AG04450 (cell line): ENCODE results near the gene SLC23A2. TPM values are rescaled to one million over a fixed set of nuclear protein-coding genes. Genes with fewer than 3 reads are reported as not detected.

Experiments
- CTCF ChIA-PET: fragments of 300-600, 350-600 bp; formaldehyde crosslinking; extraction: SDS; loops from one replicate; lab custom pipeline; 2022; ENCODE audit warnings: antibody characterized with exemption, inconsistent platforms; lab: Charles Lee
- POLR2A ChIA-PET: fragments of 350-600 bp; formaldehyde crosslinking; extraction: SDS; loops from one replicate; lab custom pipeline; 2021; ENCODE audit warnings: antibody characterized with exemption, inconsistent platforms; lab: Yijun Ruan, JAX
- DNase-seq: peaks from one replicate; pipeline ENCODE4 v3.0.0-alpha.2; 2011; ENCODE audit warnings: low read depth, low spot score
- H3K27ac ChIP-seq: one replicate; pipeline ENCODE4 v1.5.1; 2012; ENCODE audit warnings: low read depth, low read length, control low read depth
- H3K27me3 ChIP-seq: one replicate; pipeline ENCODE4 v1.6.0; 2012; ENCODE audit warnings: low read length; ENCODE audit not compliant: control insufficient read depth, insufficient read depth
- H3K4me3 ChIP-seq: 2 replicates; pipeline ENCODE4 v1.5.1; 2011; ENCODE audit warnings: mild to moderate bottlenecking, low read depth, low read length, control low read depth
- H3K9me3 ChIP-seq: 2 replicates; pipeline ENCODE4 v1.5.1; 2012; ENCODE audit warnings: low read length; ENCODE audit not compliant: control insufficient read depth, insufficient read depth
- polyA plus RNA-seq: library from polyadenylated mRNA; depleted of rRNA; stranded (reverse); fragments of >200 nt; gene quantifications from 2 replicates; pipeline ENCODE4 v1.2.3, GENCODE V29; 2011
- TF ChIP-seq, protein P1 (sequence below): IDR thresholded peaks from 2 replicates; pipeline ENCODE4 v1.5.1; 2011; ENCODE audit warnings: low read depth, low read length, control low read depth, inconsistent platforms

SLC23A2 gene
- polyA plus RNA-seq, 1 experiment, result 17.9 TPM

DNA sequence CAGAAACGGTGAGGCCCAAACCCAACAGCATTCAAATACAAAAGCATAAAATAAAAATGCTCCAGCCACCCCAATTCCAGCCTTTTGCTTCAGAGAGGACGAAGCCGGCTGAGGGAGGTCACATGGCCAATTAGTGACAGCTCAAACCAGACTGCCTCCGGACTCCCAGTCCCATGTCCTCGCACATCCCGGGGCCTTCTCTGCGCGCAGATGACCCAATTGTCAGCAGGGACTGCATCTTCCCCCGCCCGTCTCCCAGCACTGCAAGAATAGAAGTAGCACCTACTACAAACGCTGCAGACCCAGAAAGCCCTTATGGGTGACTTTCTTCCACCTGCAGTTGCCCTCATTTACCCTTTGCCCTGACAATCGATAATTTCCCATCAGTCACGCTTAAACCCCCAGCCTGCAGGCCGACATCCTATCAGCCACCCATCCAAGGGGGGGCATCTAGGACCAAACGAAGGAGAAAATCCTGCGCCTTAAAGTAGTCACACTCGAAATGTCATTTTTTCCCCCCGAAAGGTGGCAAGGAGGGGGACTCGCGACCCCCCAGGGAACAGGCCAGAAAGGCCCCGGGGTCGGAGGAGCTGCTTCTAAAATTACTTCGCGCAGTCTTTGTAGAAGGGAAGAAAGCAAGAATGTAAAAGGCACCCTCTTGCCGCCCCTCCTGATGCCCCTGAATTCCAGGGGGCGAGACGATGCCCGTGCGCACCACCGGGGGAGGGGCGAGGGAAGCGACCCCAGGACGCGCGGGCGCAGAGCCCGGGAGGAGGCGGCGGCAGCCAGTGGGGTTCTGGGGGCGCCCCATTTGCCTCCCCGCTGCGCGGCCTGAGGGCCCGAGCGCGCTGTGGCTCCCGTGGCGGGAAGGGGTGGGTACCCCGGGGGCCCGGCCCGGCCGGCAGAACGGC is 792 bp downstream of the SLC23A2 start:
- Histone ChIP-seq H3K9me3 (no peaks in the 10 kb centered on the region), H3K27ac (no peak overlapping the region), H3K4me3 (peak overlapping the region; percentile 73), H3K27me3 (no peaks in the 10 kb centered on the region)
- CTCF ChIA-PET, result interaction anchor here (0.6 to 0.9 kb wide), 2 partner anchors 99 to 243 kb away, joined by 4 to 5 read pairs; no protein-coding TSS in a partner anchor
- POLR2A ChIA-PET, result no interaction called here
- TF ChIP-seq, protein P1, sequence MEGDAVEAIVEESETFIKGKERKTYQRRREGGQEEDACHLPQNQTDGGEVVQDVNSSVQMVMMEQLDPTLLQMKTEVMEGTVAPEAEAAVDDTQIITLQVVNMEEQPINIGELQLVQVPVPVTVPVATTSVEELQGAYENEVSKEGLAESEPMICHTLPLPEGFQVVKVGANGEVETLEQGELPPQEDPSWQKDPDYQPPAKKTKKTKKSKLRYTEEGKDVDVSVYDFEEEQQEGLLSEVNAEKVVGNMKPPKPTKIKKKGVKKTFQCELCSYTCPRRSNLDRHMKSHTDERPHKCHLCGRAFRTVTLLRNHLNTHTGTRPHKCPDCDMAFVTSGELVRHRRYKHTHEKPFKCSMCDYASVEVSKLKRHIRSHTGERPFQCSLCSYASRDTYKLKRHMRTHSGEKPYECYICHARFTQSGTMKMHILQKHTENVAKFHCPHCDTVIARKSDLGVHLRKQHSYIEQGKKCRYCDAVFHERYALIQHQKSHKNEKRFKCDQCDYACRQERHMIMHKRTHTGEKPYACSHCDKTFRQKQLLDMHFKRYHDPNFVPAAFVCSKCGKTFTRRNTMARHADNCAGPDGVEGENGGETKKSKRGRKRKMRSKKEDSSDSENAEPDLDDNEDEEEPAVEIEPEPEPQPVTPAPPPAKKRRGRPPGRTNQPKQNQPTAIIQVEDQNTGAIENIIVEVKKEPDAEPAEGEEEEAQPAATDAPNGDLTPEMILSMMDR, result no peak
- no peak for DNase-seq

DNA sequence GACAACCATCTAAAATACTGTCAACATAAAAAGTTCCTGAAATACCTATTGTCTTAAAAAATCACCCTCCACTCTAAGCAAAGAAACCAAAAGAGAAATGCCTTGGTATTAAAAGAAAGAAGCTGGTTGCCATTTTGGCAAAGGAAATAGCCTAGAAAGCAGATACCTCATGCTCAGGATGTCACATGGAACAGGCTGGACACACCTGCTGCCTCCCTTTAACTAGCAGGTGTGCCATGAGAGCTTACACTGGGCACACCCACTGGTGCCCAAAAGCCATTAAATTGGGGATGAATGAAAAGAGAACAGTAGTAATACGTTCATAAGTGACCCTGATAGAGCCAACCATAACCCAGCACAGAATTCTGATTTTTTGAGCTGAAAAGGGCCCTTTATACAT is 1.5 kb downstream of the SLC23A2 start:
- no peak for DNase-seq
- H3K4me3 ChIP-seq, result peak overlapping the region; percentile 73
- CTCF ChIA-PET, result no interaction called here
- TF ChIP-seq, protein P1, result no peak
- POLR2A ChIA-PET, result no interaction called here
- no peak overlapping the region for H3K27ac ChIP-seq
- H3K27me3 ChIP-seq, result no peaks in the 10 kb centered on the region
- H3K9me3 ChIP-seq, result no peaks in the 10 kb centered on the region

DNA sequence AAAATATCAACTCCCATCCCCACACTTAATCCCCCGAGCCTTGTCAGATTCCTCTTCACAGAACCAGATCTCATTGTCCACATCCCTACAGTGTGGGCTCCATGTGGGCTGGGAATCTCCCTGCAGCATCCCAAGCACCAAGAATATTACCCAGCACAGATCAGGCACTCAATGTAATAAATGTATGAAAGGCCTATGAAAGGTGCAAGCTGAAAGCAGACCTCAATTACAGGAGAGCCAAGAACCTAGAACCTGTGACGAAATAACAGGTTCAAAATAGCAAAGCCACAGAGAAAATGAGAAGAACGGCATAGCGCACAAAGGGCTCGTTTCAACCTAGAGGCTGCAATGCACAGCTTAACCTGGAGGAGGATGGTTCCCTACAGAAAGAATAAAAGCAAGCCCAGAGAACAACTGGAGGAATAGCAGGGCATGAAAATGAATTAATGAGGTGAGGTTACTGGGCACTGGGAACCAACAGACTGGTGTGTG is 3.1 kb downstream of the SLC23A2 start:
- CTCF ChIA-PET, result interaction anchor here (1.0 kb wide), 1 partner anchor 103 kb away, joined by 4 read pairs; no protein-coding TSS in a partner anchor
- POLR2A ChIA-PET, result interaction anchor here (0.6 kb wide), 1 partner anchor 28 kb away, joined by 3 read pairs; no protein-coding TSS in a partner anchor
- Histone ChIP-seq H3K4me3 (no peak overlapping the region), H3K27ac (no peak overlapping the region), H3K9me3 (no peaks in the 10 kb centered on the region), H3K27me3 (no peaks in the 10 kb centered on the region)
- TF ChIP-seq, protein P1, result peak; percentile 32
- no peak for DNase-seq

DNA sequence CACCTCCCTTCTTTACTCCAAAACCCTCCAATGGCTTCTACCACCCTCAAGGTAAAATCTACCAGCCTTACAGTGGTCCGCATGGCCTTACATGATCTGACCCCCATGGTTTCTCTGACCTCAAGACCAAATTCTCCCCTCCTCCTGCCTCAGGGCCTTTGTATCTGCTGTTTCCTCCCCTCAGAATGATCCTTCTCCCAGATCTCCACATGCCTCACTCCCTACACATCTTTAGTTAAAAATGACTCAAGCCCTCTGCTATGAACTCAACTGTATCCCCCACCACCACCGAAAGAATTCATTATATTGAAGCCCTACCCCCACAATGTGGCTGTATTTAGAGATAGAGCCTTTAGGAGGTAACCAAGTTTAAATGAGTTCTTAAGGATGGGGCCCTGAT is 4.1 kb downstream of the SLC23A2 start:
- H3K27ac ChIP-seq, result no peak overlapping the region
- DNase-seq, result no peak
- TF ChIP-seq, protein P1, result no peak
- no peaks in the 10 kb centered on the region for H3K9me3 ChIP-seq
- H3K27me3 ChIP-seq, result no peaks in the 10 kb centered on the region
- POLR2A ChIA-PET, result no interaction called here
- no peak overlapping the region for H3K4me3 ChIP-seq
- CTCF ChIA-PET, result interaction anchor here (0.7 kb wide), 1 partner anchor 252 kb away, joined by 5 read pairs; no protein-coding TSS in a partner anchor

GRCh38 chr20:4989570-4989969 is 11.7 kb downstream of the SLC23A2 start:
- CTCF ChIA-PET, result no interaction called here
- Histone ChIP-seq H3K4me3 (no peak overlapping the region), H3K27ac (no peak overlapping the region), H3K9me3 (no peaks in the 10 kb centered on the region), H3K27me3 (no peaks in the 10 kb centered on the region)
- TF ChIP-seq, protein P1, result no peak
- DNase-seq, result no peak
- POLR2A ChIA-PET, result no interaction called here
